ENCODE data around the gene NDUFV1.
"Not testable (repeated sequence)": the region's sequence is repeated elsewhere in the genome, so short reads cannot be mapped to it uniquely, and the experiment has no call there.

DNA sequence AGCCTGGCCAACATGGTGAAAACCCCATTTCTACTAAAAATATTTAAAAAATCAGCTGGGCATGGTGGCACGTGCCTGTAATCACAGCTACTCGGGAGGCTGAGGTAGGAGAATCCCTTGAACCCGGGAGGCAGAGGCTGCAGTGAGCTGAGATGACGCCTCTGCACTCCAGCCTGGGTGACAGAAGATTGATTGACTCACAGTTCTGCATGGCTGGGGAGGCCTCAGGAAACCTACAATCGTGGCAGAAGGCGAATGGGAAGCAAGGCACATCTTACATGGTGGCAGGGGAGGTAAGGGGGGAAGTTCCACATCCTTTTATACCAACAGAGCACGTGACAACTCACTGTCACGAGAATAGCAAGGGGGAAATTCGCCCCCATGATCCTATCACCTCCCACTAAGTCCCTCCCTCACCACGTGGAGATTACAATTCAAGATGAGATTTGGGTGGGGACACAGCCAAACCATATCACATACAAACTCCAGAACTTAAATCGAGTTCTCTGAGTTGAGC lies 17.8 kb upstream of the NDUFV1 start:
- TF ChIP-seq POLR2AphosphoS5 (IDR thresholded peaks at IDR 0.05; ENCODE audit: low read depth, low read length); PAX5 (IDR thresholded peaks at IDR 0.05; ENCODE audit: insufficient read depth, low read length, severe bottlenecking); TAF1 (IDR thresholded peaks at IDR 0.05; ENCODE audit: low read depth, low read length); POU2F2 (IDR thresholded peaks at IDR 0.05; ENCODE audit: low read depth, low read length): not testable (repeated sequence)
- 0 out of 2 replicates have a peak, but pooled peaks have one; percentile 20 for TF ChIP-seq POLR2A (IDR thresholded peaks at IDR 0.05; ENCODE audit: low read depth, low read length)

Data from GM12891 (cell line).